Measurements from ENCODE around the gene CD300LF.

- TF ChIP-seq, protein P1, sequence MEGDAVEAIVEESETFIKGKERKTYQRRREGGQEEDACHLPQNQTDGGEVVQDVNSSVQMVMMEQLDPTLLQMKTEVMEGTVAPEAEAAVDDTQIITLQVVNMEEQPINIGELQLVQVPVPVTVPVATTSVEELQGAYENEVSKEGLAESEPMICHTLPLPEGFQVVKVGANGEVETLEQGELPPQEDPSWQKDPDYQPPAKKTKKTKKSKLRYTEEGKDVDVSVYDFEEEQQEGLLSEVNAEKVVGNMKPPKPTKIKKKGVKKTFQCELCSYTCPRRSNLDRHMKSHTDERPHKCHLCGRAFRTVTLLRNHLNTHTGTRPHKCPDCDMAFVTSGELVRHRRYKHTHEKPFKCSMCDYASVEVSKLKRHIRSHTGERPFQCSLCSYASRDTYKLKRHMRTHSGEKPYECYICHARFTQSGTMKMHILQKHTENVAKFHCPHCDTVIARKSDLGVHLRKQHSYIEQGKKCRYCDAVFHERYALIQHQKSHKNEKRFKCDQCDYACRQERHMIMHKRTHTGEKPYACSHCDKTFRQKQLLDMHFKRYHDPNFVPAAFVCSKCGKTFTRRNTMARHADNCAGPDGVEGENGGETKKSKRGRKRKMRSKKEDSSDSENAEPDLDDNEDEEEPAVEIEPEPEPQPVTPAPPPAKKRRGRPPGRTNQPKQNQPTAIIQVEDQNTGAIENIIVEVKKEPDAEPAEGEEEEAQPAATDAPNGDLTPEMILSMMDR (conservative IDR thresholded peaks at IDR 0.05): no peak
- TF ChIP-seq EZH2 (IDR thresholded peaks at IDR 0.05; ENCODE audit: low read depth): no peak
Observed at GRCh38 chr17:74743755-74744154, 31.0 kb upstream of the CD300LF start.
